ENCODE data around the gene BEND6.

DNA sequence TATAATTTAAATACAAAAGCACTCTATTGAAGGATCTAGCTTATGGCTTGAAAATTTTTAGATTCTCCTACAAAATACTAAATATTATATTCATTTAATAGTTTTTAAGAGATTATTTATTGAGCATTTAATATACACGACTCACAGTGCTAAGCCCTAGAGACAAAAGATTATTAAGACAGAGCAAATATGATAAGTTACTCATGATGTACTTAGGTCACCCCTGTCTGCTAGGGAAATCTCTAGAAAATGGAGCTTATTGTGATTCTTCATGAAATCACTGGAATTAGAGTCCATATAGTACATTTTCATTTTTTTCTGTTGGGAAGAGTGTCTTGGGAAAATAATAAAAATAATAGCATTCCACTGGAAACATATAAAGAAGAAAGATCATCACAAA, 37.8 kb downstream of the BEND6 start:
- TF ChIP-seq, protein P1, sequence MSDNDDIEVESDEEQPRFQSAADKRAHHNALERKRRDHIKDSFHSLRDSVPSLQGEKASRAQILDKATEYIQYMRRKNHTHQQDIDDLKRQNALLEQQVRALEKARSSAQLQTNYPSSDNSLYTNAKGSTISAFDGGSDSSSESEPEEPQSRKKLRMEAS (IDR thresholded peaks at IDR 0.05), result no peak
- TF ChIP-seq, protein P2, sequence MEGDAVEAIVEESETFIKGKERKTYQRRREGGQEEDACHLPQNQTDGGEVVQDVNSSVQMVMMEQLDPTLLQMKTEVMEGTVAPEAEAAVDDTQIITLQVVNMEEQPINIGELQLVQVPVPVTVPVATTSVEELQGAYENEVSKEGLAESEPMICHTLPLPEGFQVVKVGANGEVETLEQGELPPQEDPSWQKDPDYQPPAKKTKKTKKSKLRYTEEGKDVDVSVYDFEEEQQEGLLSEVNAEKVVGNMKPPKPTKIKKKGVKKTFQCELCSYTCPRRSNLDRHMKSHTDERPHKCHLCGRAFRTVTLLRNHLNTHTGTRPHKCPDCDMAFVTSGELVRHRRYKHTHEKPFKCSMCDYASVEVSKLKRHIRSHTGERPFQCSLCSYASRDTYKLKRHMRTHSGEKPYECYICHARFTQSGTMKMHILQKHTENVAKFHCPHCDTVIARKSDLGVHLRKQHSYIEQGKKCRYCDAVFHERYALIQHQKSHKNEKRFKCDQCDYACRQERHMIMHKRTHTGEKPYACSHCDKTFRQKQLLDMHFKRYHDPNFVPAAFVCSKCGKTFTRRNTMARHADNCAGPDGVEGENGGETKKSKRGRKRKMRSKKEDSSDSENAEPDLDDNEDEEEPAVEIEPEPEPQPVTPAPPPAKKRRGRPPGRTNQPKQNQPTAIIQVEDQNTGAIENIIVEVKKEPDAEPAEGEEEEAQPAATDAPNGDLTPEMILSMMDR (IDR thresholded peaks at IDR 0.05; ENCODE audit: low read depth, low read length, missing input control), result no peak
- TF ChIP-seq, protein P3, sequence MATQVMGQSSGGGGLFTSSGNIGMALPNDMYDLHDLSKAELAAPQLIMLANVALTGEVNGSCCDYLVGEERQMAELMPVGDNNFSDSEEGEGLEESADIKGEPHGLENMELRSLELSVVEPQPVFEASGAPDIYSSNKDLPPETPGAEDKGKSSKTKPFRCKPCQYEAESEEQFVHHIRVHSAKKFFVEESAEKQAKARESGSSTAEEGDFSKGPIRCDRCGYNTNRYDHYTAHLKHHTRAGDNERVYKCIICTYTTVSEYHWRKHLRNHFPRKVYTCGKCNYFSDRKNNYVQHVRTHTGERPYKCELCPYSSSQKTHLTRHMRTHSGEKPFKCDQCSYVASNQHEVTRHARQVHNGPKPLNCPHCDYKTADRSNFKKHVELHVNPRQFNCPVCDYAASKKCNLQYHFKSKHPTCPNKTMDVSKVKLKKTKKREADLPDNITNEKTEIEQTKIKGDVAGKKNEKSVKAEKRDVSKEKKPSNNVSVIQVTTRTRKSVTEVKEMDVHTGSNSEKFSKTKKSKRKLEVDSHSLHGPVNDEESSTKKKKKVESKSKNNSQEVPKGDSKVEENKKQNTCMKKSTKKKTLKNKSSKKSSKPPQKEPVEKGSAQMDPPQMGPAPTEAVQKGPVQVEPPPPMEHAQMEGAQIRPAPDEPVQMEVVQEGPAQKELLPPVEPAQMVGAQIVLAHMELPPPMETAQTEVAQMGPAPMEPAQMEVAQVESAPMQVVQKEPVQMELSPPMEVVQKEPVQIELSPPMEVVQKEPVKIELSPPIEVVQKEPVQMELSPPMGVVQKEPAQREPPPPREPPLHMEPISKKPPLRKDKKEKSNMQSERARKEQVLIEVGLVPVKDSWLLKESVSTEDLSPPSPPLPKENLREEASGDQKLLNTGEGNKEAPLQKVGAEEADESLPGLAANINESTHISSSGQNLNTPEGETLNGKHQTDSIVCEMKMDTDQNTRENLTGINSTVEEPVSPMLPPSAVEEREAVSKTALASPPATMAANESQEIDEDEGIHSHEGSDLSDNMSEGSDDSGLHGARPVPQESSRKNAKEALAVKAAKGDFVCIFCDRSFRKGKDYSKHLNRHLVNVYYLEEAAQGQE (IDR thresholded peaks at IDR 0.05), result no peak
- TF ChIP-seq TAF1 (conservative IDR thresholded peaks at IDR 0.05) (no peak), SP1 (IDR thresholded peaks at IDR 0.05) (no peak), GABPA (IDR thresholded peaks at IDR 0.05 in 1 of 2, conservative IDR thresholded peaks at IDR 0.05 in 1 of 2) (no peak), RAD21 (IDR thresholded peaks at IDR 0.05) (no peak), YY1 (IDR thresholded peaks at IDR 0.05) (no peak)
- TF ChIP-seq, protein P4, sequence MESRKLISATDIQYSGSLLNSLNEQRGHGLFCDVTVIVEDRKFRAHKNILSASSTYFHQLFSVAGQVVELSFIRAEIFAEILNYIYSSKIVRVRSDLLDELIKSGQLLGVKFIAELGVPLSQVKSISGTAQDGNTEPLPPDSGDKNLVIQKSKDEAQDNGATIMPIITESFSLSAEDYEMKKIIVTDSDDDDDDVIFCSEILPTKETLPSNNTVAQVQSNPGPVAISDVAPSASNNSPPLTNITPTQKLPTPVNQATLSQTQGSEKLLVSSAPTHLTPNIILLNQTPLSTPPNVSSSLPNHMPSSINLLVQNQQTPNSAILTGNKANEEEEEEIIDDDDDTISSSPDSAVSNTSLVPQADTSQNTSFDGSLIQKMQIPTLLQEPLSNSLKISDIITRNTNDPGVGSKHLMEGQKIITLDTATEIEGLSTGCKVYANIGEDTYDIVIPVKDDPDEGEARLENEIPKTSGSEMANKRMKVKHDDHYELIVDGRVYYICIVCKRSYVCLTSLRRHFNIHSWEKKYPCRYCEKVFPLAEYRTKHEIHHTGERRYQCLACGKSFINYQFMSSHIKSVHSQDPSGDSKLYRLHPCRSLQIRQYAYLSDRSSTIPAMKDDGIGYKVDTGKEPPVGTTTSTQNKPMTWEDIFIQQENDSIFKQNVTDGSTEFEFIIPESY (IDR thresholded peaks at IDR 0.05), result no peak
- TF ChIP-seq, protein P5, sequence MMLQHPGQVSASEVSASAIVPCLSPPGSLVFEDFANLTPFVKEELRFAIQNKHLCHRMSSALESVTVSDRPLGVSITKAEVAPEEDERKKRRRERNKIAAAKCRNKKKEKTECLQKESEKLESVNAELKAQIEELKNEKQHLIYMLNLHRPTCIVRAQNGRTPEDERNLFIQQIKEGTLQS (IDR thresholded peaks at IDR 0.05), result no peak

All from liver (tissue), 3 donors.